Fibroblast of lung (primary cell): ENCODE measurements around the gene MID1. TPM values are rescaled to one million over a fixed set of nuclear protein-coding genes. Genes with fewer than 3 reads are reported as not detected.

ENCODE experiments used
- DNase-seq, 2 donors: peaks; one replicate each; pipeline versions ENCODE4 v3.0.0 to v3.0.0-alpha.2; 2010; ENCODE audit warnings: low read depth in 2 of 2
- H2AFZ ChIP-seq: 2 replicates; pipeline ENCODE4 v1.5.1; 2012; ENCODE audit warnings: low read length, control low read depth, inconsistent platforms
- H3K27ac ChIP-seq: 2 replicates; pipeline ENCODE4 v1.5.1; 2011; ENCODE audit warnings: low read length, control low read depth; ENCODE audit not compliant: insufficient read depth
- H3K27me3 ChIP-seq: 2 replicates; pipeline ENCODE4 v1.5.1; 2011; ENCODE audit warnings: mild to moderate bottlenecking, low read length; ENCODE audit not compliant: control insufficient read depth, insufficient read depth
- H3K36me3 ChIP-seq: 2 replicates; pipeline ENCODE4 v1.5.1; 2011; ENCODE audit warnings: low read length; ENCODE audit not compliant: control insufficient read depth, insufficient read depth
- H3K4me1 ChIP-seq: 2 replicates; pipeline ENCODE4 v1.5.1; 2011; ENCODE audit warnings: low read length; ENCODE audit not compliant: control insufficient read depth, insufficient read depth; ENCODE audit errors: extremely low read depth
- H3K4me2 ChIP-seq: 2 replicates; pipeline ENCODE4 v1.5.1; 2011; ENCODE audit warnings: low read length, control low read depth; ENCODE audit not compliant: insufficient read depth; ENCODE audit errors: extremely low read depth
- H3K4me3 ChIP-seq, 4 experiments: fragments of 200-600 bp in 1 of 4; sonication (generic) in 1 of 4; replicated peaks in 1 of 4; 2 replicates each; pipeline ENCODE4 v1.5.1; 2011 to 2016; ENCODE audit warnings: low read length in 4 of 4, low read depth in 3 of 4, mild to moderate bottlenecking in 3 of 4, control low read depth in 2 of 4, inconsistent platforms in 1 of 4, mixed read lengths in 1 of 4; ENCODE audit not compliant: insufficient read depth in 1 of 4; ENCODE audit errors: control extremely low read depth in 1 of 4
- H3K79me2 ChIP-seq: 2 replicates; pipeline ENCODE4 v1.5.1; 2012; ENCODE audit warnings: mild to moderate bottlenecking, low read length, inconsistent platforms; ENCODE audit not compliant: control insufficient read depth, insufficient read depth
- H3K9ac ChIP-seq: 2 replicates; pipeline ENCODE4 v1.5.1; 2011; ENCODE audit warnings: mild to moderate bottlenecking, low read length, control low read depth; ENCODE audit not compliant: insufficient read depth
- H3K9me3 ChIP-seq: 2 replicates; pipeline ENCODE4 v1.5.1; 2012; ENCODE audit warnings: low read depth, low read length; ENCODE audit not compliant: control insufficient read depth, insufficient read depth
- H4K20me1 ChIP-seq: 2 replicates; pipeline ENCODE4 v1.5.1; 2011; ENCODE audit warnings: low read length; ENCODE audit not compliant: control insufficient read depth, insufficient read depth; ENCODE audit errors: extremely low read depth
- CTCF ChIP-seq, 2 donors: IDR thresholded peaks in 1 of 2; conservative IDR thresholded peaks in 1 of 2; 1 replicate in 1 of 2; 2 replicates in 1 of 2; pipeline ENCODE4 v1.5.1; 2011 to 2012; ENCODE audit warnings: low read length in 2 of 2, control low read depth in 1 of 2, inconsistent platforms in 1 of 2, low read depth in 1 of 2, mild to moderate bottlenecking in 1 of 2
- EZH2 ChIP-seq: IDR thresholded peaks from 2 replicates; pipeline ENCODE4 v1.5.1; 2012; ENCODE audit warnings: low read length, control low read depth, mild to moderate bottlenecking; ENCODE audit errors: missing control alignments
- polyA plus RNA-seq, 2 donors: library from polyadenylated mRNA; depleted of rRNA in 1 of 2; stranded (reverse) in 1 of 2; unstranded in 1 of 2; fragments of >200 nt; gene quantifications; 2 replicates each; pipeline ENCODE4 v1.2.1, GENCODE V29; 2011 to 2012; ENCODE audit warnings: missing spikeins in 1 of 2
- total RNA-seq: library from RNA; depleted of rRNA; stranded (reverse); fragments of >200 nt; gene quantifications from 2 replicates; pipeline ENCODE4 v1.2.1, GENCODE V29; 2014

The MID1 gene
- total and polyA plus RNA-seq, 2 donors (not counting 1 experiment from before 2014, with no cell fraction given) = 20.3 to 27.7 TPM

DNA sequence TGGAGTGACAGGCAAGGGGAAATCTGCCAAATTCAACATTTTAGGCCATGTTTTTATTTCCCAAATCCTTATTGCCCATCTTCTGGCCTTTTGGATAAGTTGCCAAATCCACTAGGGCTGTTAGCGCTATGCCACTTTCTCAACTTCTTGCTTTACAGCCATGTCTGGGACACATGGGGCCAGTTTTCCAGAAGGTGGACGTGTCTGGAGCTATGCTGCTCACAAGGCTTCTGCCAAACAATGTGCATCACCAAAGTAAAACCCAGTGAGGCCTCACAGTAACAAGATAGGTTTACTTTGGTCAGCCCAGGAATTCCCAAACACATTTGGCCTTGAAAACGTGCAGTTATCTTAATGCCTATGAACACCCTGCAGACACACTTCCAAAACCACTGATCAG lies 142.9 kb downstream of the MID1 start:
- Histone ChIP-seq H2AFZ (no peak overlapping the region), H3K4me1 (no peaks in the 10 kb centered on the region), H3K36me3 (peaks cover 2% of the 10 kb centered on the region), H3K79me2 (no peaks in the 10 kb centered on the region), H3K27me3 (no peaks in the 10 kb centered on the region), H3K4me2 (no peak overlapping the region), H3K9me3 (no peaks in the 10 kb centered on the region), H3K27ac (no peak overlapping the region), H4K20me1 (no peaks in the 10 kb centered on the region), H3K9ac (no peak overlapping the region), H3K4me3 (no peak overlapping the region)
- no peak for DNase-seq
- TF ChIP-seq EZH2 (no peak), CTCF (conservative IDR thresholded peaks at IDR 0.05 in 1 of 2, IDR thresholded peaks at IDR 0.05 in 1 of 2; ENCODE audit: low read depth in 1 of 2, low read length in 2 of 2) (no peak)

DNA sequence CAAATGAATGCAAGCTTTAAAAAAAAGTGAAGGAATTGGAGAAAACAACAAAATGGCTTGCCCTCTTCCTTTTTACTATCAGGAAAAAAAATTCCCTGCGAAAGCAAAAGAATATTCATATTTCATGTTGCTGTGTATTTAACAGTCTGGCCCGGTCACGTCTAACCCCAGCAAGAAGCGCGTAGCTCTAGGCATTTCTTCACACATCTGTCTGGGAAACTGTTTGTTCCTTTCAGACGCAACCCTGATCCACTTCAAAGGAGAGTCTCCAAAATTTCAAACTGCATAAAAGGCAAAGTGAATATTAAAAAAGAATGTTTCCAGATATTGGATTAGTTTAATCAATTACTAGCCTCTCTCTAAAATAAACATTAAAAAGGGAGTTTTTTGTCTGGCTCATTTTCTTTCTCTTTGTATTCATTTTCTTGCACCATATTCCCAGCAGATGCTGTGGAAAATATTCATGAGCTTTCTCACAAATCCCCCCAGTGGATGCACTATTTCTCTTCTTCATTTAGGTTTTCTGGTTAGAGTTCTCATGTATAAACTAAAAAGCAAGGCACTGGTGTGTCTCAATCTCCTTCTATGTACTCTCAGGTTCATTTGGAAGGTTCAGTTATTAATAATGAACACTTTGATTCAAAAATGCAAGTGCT lies 145.3 kb downstream of the MID1 start:
- TF ChIP-seq CTCF (conservative IDR thresholded peaks at IDR 0.05 in 1 of 2, IDR thresholded peaks at IDR 0.05 in 1 of 2; ENCODE audit: low read depth in 1 of 2, low read length in 2 of 2) (no peak), EZH2 (no peak)

GRCh38 chrX:10474510-10474909 lies 145.9 kb downstream of the MID1 start:
- Histone ChIP-seq H3K9me3 (no peaks in the 10 kb centered on the region), H3K4me1 (no peaks in the 10 kb centered on the region), H3K4me3 (no peak overlapping the region), H3K9ac (no peak overlapping the region), H3K4me2 (no peak overlapping the region), H2AFZ (no peak overlapping the region), H3K27me3 (no peaks in the 10 kb centered on the region), H3K36me3 (peaks cover 2% of the 10 kb centered on the region), H3K27ac (no peak overlapping the region), H4K20me1 (no peaks in the 10 kb centered on the region), H3K79me2 (no peaks in the 10 kb centered on the region)
- TF ChIP-seq EZH2 = no peak
- TF ChIP-seq CTCF (conservative IDR thresholded peaks at IDR 0.05 in 1 of 2, IDR thresholded peaks at IDR 0.05 in 1 of 2; ENCODE audit: low read depth in 1 of 2, low read length in 2 of 2) = no peak
- no peak for DNase-seq

More for the DNA sequence above, 145.3 kb downstream of the MID1 start:
- no peaks in the 10 kb centered on the region for H3K9me3 ChIP-seq
- no peak overlapping the region for H3K9ac ChIP-seq
- H3K27ac ChIP-seq = no peak overlapping the region
- no peaks in the 10 kb centered on the region for H4K20me1 ChIP-seq
- H2AFZ ChIP-seq = no peak overlapping the region
- no peak overlapping the region for H3K4me3 ChIP-seq
- H3K27me3 ChIP-seq = no peaks in the 10 kb centered on the region
- H3K4me1 ChIP-seq = no peaks in the 10 kb centered on the region
- no peak for DNase-seq
- no peaks in the 10 kb centered on the region for H3K79me2 ChIP-seq
- H3K36me3 ChIP-seq = peaks cover 2% of the 10 kb centered on the region
- no peak overlapping the region for H3K4me2 ChIP-seq
